Measurements from ENCODE around the gene AGBL4. TPM values are rescaled to one million over a fixed set of nuclear protein-coding genes. Genes with fewer than 3 reads are reported as not detected.

AGBL4 gene
- total RNA-seq, 4 donors from 2014 or later: 0.19 to 1.0 (median 1.0) TPM; not detected in 1

DNA sequence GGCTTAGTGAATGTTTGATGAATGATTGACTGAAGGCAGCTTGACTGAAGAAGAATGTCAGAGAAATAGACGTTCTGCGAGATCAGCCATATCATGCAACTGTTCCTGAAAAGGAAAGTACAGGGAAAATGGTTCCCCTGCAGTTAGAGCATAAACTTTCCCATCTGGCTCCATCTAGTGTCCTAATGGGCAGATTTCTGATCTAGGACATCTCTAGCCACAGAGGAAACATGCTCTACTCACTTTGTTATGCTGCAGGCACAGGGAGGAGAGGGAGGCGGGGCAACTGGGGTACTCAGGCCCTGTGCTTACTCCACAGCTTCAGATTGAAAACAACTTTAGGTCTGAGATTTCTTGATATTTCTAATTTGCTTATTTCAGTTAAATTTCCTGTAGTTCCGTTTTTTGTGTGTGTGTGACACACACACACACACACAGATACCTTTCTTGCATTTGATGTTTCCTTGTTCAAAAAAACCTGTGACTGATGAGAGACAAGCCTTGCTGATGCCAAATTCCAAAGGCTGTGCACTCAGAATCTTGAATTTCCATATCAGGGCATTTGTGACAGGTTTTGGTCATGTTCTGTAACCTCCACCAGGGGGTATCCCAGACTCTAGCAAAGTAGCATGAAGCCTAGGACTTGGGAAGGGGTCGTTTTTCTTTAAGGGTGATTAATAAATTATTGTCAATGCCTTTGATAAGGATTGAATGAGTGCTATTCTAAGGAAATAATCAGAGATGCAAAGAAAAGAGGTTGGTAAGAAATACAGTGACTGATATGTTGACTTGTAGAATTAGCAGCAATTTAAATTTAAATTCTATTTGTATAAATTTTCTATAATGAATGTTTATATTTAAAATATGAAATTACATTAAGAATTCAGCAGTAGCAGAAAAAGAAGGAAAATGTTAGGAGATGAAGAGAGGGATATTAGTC is 1107.4 kb downstream of the AGBL4 start:
- Histone ChIP-seq H3K4me1 (no peaks in the 10 kb centered on the region), H3K27ac (no peak overlapping the region), H3K36me3 (no peaks in the 10 kb centered on the region), H3K4me3 (no peak overlapping the region), H3K27me3 (no peaks in the 10 kb centered on the region), H3K9me3 (no peaks in the 10 kb centered on the region)
- TF ChIP-seq CTCF (IDR thresholded peaks at IDR 0.05) (peak in 1 of 2 donors; percentile 29), EP300 (IDR thresholded peaks at IDR 0.05) (no peak)
- 40% methylated on average over 5 of the region's 5 CpGs for WGBS
- no peak for DNase-seq (ENCODE audit: low spot score in 2 of 2)

DNA sequence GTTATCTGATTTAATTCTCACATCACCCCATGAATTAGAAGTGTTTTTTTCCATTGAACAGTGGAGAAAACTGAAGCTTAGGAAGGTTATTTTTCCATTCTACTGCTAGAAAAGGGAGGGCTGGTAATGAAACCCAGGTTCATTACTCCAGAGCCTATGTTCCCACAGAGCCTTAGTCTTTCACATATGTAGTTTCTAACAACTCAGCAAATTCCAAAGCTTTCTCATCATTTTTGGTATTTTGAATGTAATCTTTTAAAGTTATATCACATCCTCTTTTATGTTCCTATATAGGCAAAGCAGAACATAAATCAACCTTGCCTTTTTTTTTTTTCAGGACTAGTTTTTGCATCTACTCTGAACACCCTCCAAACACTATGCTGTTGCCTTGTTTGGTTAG is 1115.1 kb downstream of the AGBL4 start:
- Histone ChIP-seq H3K4me3 (no peak overlapping the region), H3K9me3 (no peaks in the 10 kb centered on the region), H3K36me3 (no peaks in the 10 kb centered on the region), H3K27me3 (no peaks in the 10 kb centered on the region), H3K4me1 (no peaks in the 10 kb centered on the region), H3K27ac (no peak overlapping the region)
- TF ChIP-seq POLR2A (IDR thresholded peaks at IDR 0.05): no peak
- TF ChIP-seq CTCF (IDR thresholded peaks at IDR 0.05): no peak
- TF ChIP-seq EP300 (IDR thresholded peaks at IDR 0.05): no peak
- TF ChIP-seq POLR2AphosphoS5 (IDR thresholded peaks at IDR 0.05): no peak
- no peak for DNase-seq (ENCODE audit: low spot score in 2 of 2)

DNA sequence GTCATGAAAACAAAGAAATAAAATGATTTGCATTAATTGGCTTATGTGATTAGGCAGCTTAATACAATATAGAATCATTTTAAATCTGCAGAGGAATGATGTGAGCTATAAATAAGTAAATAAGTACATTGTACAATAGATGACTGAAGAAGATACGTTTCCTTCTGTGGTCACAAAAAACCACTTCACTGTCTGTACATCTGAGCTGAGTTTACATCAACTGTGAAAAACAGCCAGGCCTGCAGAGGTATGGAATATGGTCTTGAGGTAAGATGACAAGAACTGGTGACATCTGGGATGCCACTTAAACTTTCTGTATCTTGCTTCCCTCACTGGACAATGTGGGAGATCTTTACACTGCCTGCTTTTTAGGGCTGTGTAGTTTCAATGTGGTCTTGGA is 1117.0 kb downstream of the AGBL4 start:
- Histone ChIP-seq H3K9me3 (no peaks in the 10 kb centered on the region), H3K36me3 (no peaks in the 10 kb centered on the region), H3K27me3 (no peaks in the 10 kb centered on the region), H3K4me1 (no peaks in the 10 kb centered on the region), H3K4me3 (no peak overlapping the region), H3K27ac (no peak overlapping the region)
- DNase-seq (ENCODE audit: low spot score in 2 of 2): no peak
- 66% methylated on average over 1 of the region's 1 CpG for WGBS
- no peak for TF ChIP-seq CTCF (IDR thresholded peaks at IDR 0.05)
- TF ChIP-seq POLR2AphosphoS5 (IDR thresholded peaks at IDR 0.05): no peak

- 100% methylated on average over 1 of the region's 1 CpG for WGBS
Observed at GRCh38 chr1:48906164-48906563, 1117.6 kb downstream of the AGBL4 start.

More at GRCh38 chr1:48906164-48906563, 1117.6 kb downstream of the AGBL4 start:
- no peaks in the 10 kb centered on the region for H3K36me3 ChIP-seq
- no peak for DNase-seq (ENCODE audit: low spot score in 2 of 2)
- H3K4me1 ChIP-seq: no peaks in the 10 kb centered on the region
- H3K27me3 ChIP-seq: no peaks in the 10 kb centered on the region
- TF ChIP-seq POLR2A (IDR thresholded peaks at IDR 0.05) (no peak), POLR2AphosphoS5 (IDR thresholded peaks at IDR 0.05) (no peak), EP300 (IDR thresholded peaks at IDR 0.05) (no peak), CTCF (IDR thresholded peaks at IDR 0.05) (no peak)
- H3K27ac ChIP-seq: no peak overlapping the region
- H3K9me3 ChIP-seq: no peaks in the 10 kb centered on the region
- no peak overlapping the region for H3K4me3 ChIP-seq
